Pulmonary artery endothelial cell (primary cell): ENCODE data around the gene PICALM. TPM values are rescaled to one million over a fixed set of nuclear protein-coding genes. Genes with fewer than 3 reads are reported as not detected.
A peak's percentile ranks its signal among the peaks of the same experiment; 100 is the strongest.

Source experiments
- DNase-seq: peaks from one replicate; pipeline ENCODE4 v3.0.0-alpha.2; 2011; ENCODE audit warnings: low read depth, low spot score
- total RNA-seq: library from RNA; depleted of rRNA; stranded (reverse); fragments of >200 nt; gene quantifications from 2 replicates; pipeline ENCODE4 v1.2.3, GENCODE V29; 2014

Gene PICALM
- total RNA-seq, 1 donor from 2014 or later = 284 TPM

GRCh38 chr11:86050196-86050709, 18.6 kb downstream of the PICALM start:
- no peak for DNase-seq

- DNase-seq = no peak
Measured at GRCh38 chr11:86047275-86047991, 21.5 kb downstream of the PICALM start.

GRCh38 chr11:86046116-86046515, 22.8 kb downstream of the PICALM start:
- DNase-seq = no peak

GRCh38 chr11:86043765-86044503, 24.9 kb downstream of the PICALM start:
- DNase-seq = no peak

- peak; percentile 82 for DNase-seq
Measured at GRCh38 chr11:86041975-86042378, 26.9 kb downstream of the PICALM start.

- no peak for DNase-seq
Measured at GRCh38 chr11:86040919-86041850, 27.7 kb downstream of the PICALM start.

GRCh38 chr11:86039094-86039493, 29.8 kb downstream of the PICALM start:
- DNase-seq = no peak

GRCh38 chr11:86037743-86038142, 31.1 kb downstream of the PICALM start:
- DNase-seq = no peak

GRCh38 chr11:86035920-86036319, 33.0 kb downstream of the PICALM start:
- no peak for DNase-seq

- no peak for DNase-seq
Measured at GRCh38 chr11:86035164-86035563, 33.7 kb downstream of the PICALM start.

GRCh38 chr11:86034710-86035109, 34.2 kb downstream of the PICALM start:
- DNase-seq = no peak

GRCh38 chr11:86021377-86021776, 47.5 kb downstream of the PICALM start:
- no peak for DNase-seq

- no peak for DNase-seq
Measured at GRCh38 chr11:86018249-86018648, 50.6 kb downstream of the PICALM start.

GRCh38 chr11:86016451-86016850, 52.4 kb downstream of the PICALM start:
- DNase-seq = no peak

- DNase-seq = no peak
Measured at GRCh38 chr11:86015699-86016098, 53.2 kb downstream of the PICALM start.

GRCh38 chr11:86014221-86014620, 54.7 kb downstream of the PICALM start:
- DNase-seq = no peak

GRCh38 chr11:86013713-86014112, 55.2 kb downstream of the PICALM start:
- no peak for DNase-seq

- no peak for DNase-seq
Measured at GRCh38 chr11:86011175-86011574, 57.7 kb downstream of the PICALM start.

- no peak for DNase-seq
Measured at GRCh38 chr11:86003654-86004053, 65.2 kb downstream of the PICALM start.

- no peak for DNase-seq
Measured at GRCh38 chr11:86002431-86002830, 66.5 kb downstream of the PICALM start.

- no peak for DNase-seq
Measured at GRCh38 chr11:85991508-85991907, 77.4 kb downstream of the PICALM start.

- DNase-seq = no peak
Measured at GRCh38 chr11:85989746-85990145, 79.1 kb downstream of the PICALM start.
